Upper lobe of right lung (tissue), 1 donor: ENCODE data around the gene CXCL5. TPM values are rescaled to one million over a fixed set of nuclear protein-coding genes. Genes with fewer than 3 reads are reported as not detected.
"Not testable (repeated sequence)": the region's sequence is repeated elsewhere in the genome, so short reads cannot be mapped to it uniquely, and the experiment has no call there.

Source experiments
- ATAC-seq: fragments of 200-7000 bp; cut with Tn5 transposase; one replicate; pipeline ENCODE4 v1.9.1; 2020; ENCODE audit warnings: mild to moderate bottlenecking, moderate library complexity
- DNase-seq: peaks from one replicate; pipeline ENCODE4 v3.0.0-alpha.2; 2020
- H3K27ac ChIP-seq: fragments of 200-600 bp; one replicate; pipeline ENCODE4 v1.8.0; 2022
- H3K27me3 ChIP-seq: fragments of 200-600 bp; one replicate; pipeline ENCODE4 v1.8.0; 2022; ENCODE audit warnings: mild to moderate bottlenecking
- H3K36me3 ChIP-seq: fragments of 200-600 bp; one replicate; pipeline ENCODE4 v1.8.0; 2022
- H3K4me1 ChIP-seq: fragments of 200-600 bp; one replicate; pipeline ENCODE4 v1.8.0; 2022
- H3K4me3 ChIP-seq: fragments of 200-600 bp; one replicate; pipeline ENCODE4 v1.8.0; 2022; ENCODE audit warnings: mild to moderate bottlenecking
- H3K9me3 ChIP-seq: fragments of 200-600 bp; one replicate; pipeline ENCODE4 v1.8.0; 2022
- intact Hi-C: fragments of 100-400 bp; cut with DNase I; formaldehyde crosslinking; loops from one replicate; pipeline ENCODE4 v1.11.0; 2022
- total RNA-seq: library from RNA; stranded (reverse); fragmentation: NEBNext Ultra II Directional; extraction: Animal tissue kit (Norgen Biotek cat#: 25700); gene quantifications from one replicate; pipeline ENCODE4 v1.2.1, GENCODE V29; 2021
- TF ChIP-seq, protein P1 (sequence below): fragments of 200-600 bp; IDR thresholded peaks from one replicate; pipeline ENCODE4 v1.8.0; 2022; ENCODE audit warnings: antibody characterized with exemption
- donor health status: DM: no; HTN: yes; CAD: no; lungs with severe emphysema.

The CXCL5 gene
- total RNA-seq, 1 donor from 2014 or later = 7.2 TPM

DNA sequence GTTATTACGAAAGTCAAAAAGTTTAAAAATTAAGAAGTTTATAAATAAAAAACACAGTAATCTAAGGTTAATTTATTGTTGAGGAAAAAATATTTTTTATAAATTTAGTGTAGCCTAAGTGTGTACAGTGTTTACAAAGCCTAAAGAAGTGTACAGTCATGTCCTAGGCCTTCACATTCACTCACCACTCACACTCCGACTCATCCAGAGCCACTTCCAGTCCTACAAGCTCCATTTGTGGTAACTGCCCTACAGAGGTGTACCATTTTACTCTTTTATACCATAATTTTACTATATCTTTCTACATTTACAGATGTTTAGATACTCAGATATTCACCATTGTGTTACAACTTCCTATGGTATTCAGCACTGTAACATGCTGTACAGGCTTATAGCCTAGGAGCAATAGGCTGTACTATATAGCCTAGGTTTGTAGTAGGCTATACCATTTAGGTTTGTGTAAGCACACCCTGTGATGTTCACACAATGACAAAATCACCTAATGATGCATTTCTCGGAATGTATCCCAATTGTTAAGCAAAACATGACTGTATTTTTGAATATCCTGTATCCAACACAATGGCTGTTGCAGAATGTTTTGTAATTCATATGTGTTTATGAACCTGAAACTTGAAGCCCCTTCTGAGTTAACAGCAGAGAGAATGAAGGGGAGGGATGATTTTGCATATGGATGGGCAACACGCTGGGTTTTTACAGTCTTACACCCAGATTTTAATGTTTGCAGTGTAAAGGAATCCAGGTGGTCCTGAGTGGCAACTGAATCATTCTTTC lies 13.5 kb downstream of the CXCL5 start:
- Histone ChIP-seq H3K27ac (no peak overlapping the region), H3K36me3 (no peaks in the 10 kb centered on the region), H3K9me3 (no peaks in the 10 kb centered on the region), H3K27me3 (no peaks in the 10 kb centered on the region), H3K4me1 (no peaks in the 10 kb centered on the region), H3K4me3 (no peak overlapping the region)
- ATAC-seq = no peak
- intact Hi-C loops = no loop called here
- no peak for DNase-seq
- TF ChIP-seq, protein P1, sequence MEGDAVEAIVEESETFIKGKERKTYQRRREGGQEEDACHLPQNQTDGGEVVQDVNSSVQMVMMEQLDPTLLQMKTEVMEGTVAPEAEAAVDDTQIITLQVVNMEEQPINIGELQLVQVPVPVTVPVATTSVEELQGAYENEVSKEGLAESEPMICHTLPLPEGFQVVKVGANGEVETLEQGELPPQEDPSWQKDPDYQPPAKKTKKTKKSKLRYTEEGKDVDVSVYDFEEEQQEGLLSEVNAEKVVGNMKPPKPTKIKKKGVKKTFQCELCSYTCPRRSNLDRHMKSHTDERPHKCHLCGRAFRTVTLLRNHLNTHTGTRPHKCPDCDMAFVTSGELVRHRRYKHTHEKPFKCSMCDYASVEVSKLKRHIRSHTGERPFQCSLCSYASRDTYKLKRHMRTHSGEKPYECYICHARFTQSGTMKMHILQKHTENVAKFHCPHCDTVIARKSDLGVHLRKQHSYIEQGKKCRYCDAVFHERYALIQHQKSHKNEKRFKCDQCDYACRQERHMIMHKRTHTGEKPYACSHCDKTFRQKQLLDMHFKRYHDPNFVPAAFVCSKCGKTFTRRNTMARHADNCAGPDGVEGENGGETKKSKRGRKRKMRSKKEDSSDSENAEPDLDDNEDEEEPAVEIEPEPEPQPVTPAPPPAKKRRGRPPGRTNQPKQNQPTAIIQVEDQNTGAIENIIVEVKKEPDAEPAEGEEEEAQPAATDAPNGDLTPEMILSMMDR = no peak

DNA sequence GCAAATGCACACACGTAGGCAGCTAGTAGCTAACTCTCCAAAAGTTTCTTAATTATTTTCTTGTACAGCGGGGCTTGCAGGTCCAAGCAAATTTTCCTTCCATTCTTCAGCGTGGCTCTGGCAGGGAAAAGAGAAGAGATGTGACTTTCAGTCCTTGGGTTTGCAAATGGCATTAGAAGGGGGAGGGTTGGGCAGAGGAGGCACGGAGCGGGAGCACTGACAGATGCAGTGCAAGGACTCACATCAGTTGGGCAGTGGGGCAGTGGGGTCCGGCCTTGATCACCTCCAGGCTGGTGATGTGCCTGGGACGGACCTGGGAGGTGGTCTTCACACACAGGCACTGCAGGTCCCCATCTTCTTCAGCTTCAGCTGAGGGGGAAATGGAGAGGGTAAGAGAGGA lies 17.3 kb downstream of the CXCL5 start:
- H3K27ac ChIP-seq, DNase-seq, H3K36me3 ChIP-seq, H3K4me1 ChIP-seq, H3K4me3 ChIP-seq, intact Hi-C loops, H3K27me3 ChIP-seq, H3K9me3 ChIP-seq: not testable (repeated sequence)
- peak; percentile 24 for ATAC-seq

DNA sequence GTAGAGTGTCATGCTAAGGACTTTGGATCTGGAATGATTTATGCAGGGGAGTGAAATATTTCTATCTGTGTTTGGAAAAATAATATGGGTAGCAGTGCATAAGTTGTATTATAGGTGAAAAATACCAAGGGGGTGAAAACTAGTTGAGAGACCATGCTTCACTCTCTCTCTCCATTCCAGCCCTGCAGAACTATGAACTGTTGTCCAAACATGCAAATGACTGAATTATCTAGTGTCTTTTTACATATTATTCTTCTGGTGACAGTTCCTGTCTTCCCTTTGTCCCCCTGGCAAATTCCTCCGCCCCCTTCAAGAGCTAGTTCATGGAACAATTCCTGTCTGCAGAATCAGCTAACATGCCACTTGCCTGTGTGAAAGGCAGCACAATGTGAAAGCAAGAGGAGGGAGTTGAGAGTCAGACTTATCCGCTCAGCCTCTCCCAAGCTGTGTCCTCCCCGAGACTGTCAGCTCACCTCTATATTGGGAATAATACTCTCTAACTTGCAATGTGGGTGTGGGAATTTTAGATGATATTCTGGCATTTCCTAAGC lies 19.0 kb downstream of the CXCL5 start:
- Histone ChIP-seq H3K4me3 (no peak overlapping the region), H3K9me3 (peaks cover 4% of the 10 kb centered on the region), H3K4me1 (no peaks in the 10 kb centered on the region), H3K27ac (no peak overlapping the region), H3K27me3 (no peaks in the 10 kb centered on the region), H3K36me3 (no peaks in the 10 kb centered on the region)
- intact Hi-C loops = no loop called here
- no peak for DNase-seq
- ATAC-seq = no peak
- TF ChIP-seq, protein P1 = no peak

DNA sequence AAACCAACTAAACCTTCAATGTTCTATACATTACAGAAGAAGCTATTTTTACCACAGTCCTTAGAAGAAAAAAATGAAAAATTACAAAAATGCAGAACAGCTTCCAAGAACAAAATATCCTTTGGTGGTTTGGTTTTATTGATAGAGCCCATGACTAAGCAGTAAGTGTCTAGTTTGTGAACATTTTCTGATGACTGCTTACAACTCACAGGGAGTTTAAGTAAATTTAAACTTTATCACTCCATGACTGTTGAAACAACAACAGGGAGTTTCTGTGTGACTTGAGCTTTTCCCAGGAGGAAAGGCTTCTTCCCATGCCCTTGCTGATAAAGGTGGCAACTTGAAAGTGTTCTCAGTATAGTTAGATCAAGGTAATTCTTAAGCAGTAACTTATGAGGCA lies 19.6 kb downstream of the CXCL5 start:
- Histone ChIP-seq H3K4me3 (no peak overlapping the region), H3K27ac (no peak overlapping the region), H3K9me3 (peaks cover 7% of the 10 kb centered on the region), H3K4me1 (no peaks in the 10 kb centered on the region), H3K27me3 (no peaks in the 10 kb centered on the region), H3K36me3 (no peaks in the 10 kb centered on the region)
- ATAC-seq (no peak), DNase-seq (no peak)
- TF ChIP-seq, protein P1 = no peak
- intact Hi-C loops = no loop called here

DNA sequence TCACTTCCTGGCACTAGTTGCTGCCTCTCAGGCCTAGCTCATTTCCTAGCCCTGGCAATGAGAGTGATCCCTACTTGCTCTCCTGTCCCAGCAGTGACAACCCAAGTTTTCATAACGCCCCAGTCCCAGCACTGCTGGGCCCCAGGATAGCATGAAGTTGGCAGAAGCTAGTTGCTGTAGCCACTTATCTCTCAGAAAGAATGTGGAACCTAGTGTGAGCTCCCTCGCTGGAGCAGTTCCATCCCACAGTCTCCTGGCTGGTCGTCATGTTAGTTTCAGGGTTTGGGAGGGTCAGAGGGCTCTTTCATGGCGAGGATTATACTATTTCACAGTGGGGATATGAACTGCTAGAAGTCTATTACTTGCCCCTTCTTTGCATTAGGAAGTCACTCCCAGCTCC lies 21.8 kb downstream of the CXCL5 start:
- intact Hi-C loops = no loop called here
- ATAC-seq = no peak

DNA sequence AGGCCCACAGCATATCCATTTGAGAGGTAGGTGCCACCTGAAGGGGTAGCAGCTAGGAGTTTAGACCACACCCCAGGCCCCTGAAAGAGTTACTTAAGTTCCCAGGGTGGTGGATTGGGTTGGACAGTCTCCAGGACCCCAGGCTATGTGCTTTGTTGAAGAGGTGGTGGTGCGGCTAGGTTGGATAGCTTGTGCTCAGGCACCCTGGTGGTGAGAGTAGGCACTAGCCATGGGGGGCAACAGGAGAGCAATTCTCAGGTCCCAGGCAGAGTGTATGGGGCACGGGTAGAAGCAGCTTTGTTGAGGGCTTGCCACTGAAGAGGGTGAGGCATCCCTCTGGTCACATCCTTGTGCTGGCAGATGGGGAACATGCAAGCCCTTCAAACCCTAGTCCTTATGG lies 22.3 kb downstream of the CXCL5 start:
- no peaks in the 10 kb centered on the region for H3K27me3 ChIP-seq
- TF ChIP-seq, protein P1 = no peak
- no peak for ATAC-seq

More for the DNA sequence above, 21.8 kb downstream of the CXCL5 start:
- H3K4me3 ChIP-seq = no peak overlapping the region
- no peaks in the 10 kb centered on the region for H3K36me3 ChIP-seq
- no peak for DNase-seq
- no peaks in the 10 kb centered on the region for H3K4me1 ChIP-seq
- TF ChIP-seq, protein P1 = no peak
- peaks cover 7% of the 10 kb centered on the region for H3K9me3 ChIP-seq
- no peak overlapping the region for H3K27ac ChIP-seq
- no peaks in the 10 kb centered on the region for H3K27me3 ChIP-seq

More for the DNA sequence above, 22.3 kb downstream of the CXCL5 start:
- Histone ChIP-seq H3K4me3 (no peak overlapping the region), H3K36me3 (no peaks in the 10 kb centered on the region), H3K27ac (no peak overlapping the region), H3K4me1 (no peaks in the 10 kb centered on the region), H3K9me3 (peaks cover 7% of the 10 kb centered on the region)
- DNase-seq = no peak
- intact Hi-C loops = no loop called here
